COLO829 (cell line): Measurements from ENCODE around the gene RAD51AP1.

ENCODE experiments used
- DNase-seq: peaks from one replicate; pipeline ENCODE4 v3.0.0; 2012; ENCODE audit warnings: low spot score

The RAD51AP1 gene

GRCh38 chr12:4545195-4545594 is 6.5 kb downstream of the RAD51AP1 start:
- DNase-seq = no peak

GRCh38 chr12:4552191-4552590 is 13.5 kb downstream of the RAD51AP1 start:
- no peak for DNase-seq

GRCh38 chr12:4553943-4554342 is 15.3 kb downstream of the RAD51AP1 start:
- DNase-seq = no peak

- no peak for DNase-seq
Observed at GRCh38 chr12:4555804-4556203, 17.1 kb downstream of the RAD51AP1 start.

- no peak for DNase-seq
Observed at GRCh38 chr12:4556735-4557530, 18.2 kb downstream of the RAD51AP1 start.

- no peak for DNase-seq
Observed at GRCh38 chr12:4557586-4557985, 18.9 kb downstream of the RAD51AP1 start.

- no peak for DNase-seq
Observed at GRCh38 chr12:4558171-4558570, 19.5 kb downstream of the RAD51AP1 start.

GRCh38 chr12:4562034-4562657 is 23.5 kb downstream of the RAD51AP1 start, which contains the start of gene DYRK4:
Gene DYRK4 (plus strand): TSS chr12:4562208. CDS start chr12:4562246, 38 bp downstream.
- DNase-seq = no peak

GRCh38 chr12:4563336-4563735 is 24.6 kb downstream of the RAD51AP1 start:
- DNase-seq = no peak

GRCh38 chr12:4564818-4565217 is 26.1 kb downstream of the RAD51AP1 start:
- DNase-seq = no peak

GRCh38 chr12:4566474-4566873 is 27.8 kb downstream of the RAD51AP1 start:
- no peak for DNase-seq

- DNase-seq = no peak
Observed at GRCh38 chr12:4567073-4567881, 28.6 kb downstream of the RAD51AP1 start.

GRCh38 chr12:4569261-4569660 is 30.6 kb downstream of the RAD51AP1 start:
- DNase-seq = no peak

- no peak for DNase-seq
Observed at GRCh38 chr12:4572680-4573079, 34.0 kb downstream of the RAD51AP1 start.

- DNase-seq = peak; percentile 60
Observed at GRCh38 chr12:4579305-4580102, 40.8 kb downstream of the RAD51AP1 start.

GRCh38 chr12:4580281-4580688 is 41.6 kb downstream of the RAD51AP1 start:
- no peak for DNase-seq

GRCh38 chr12:4584281-4584680 is 45.6 kb downstream of the RAD51AP1 start:
- DNase-seq = no peak

- no peak for DNase-seq
Observed at GRCh38 chr12:4584896-4585295, 46.2 kb downstream of the RAD51AP1 start.

- no peak for DNase-seq
Observed at GRCh38 chr12:4586500-4586899, 47.8 kb downstream of the RAD51AP1 start.

GRCh38 chr12:4587108-4587507 is 48.4 kb downstream of the RAD51AP1 start:
- no peak for DNase-seq

- no peak for DNase-seq
Observed at GRCh38 chr12:4588916-4589315, 50.2 kb downstream of the RAD51AP1 start.

- DNase-seq = no peak
Observed at GRCh38 chr12:4589941-4590340, 51.3 kb downstream of the RAD51AP1 start.
